H1 (cell line): ENCODE results near the gene MYO1G.

Source experiments
- ATF2 ChIP-seq: IDR thresholded peaks from 2 replicates; pipeline ENCODE4 v1.6.1; 2012; ENCODE audit warnings: low read length, inconsistent platforms
- CEBPB ChIP-seq: IDR thresholded peaks from 2 replicates; pipeline ENCODE4 v1.6.1; 2012; ENCODE audit warnings: low read depth, low read length
- CREB1 ChIP-seq: IDR thresholded peaks from 2 replicates; pipeline ENCODE4 v1.6.1; 2012; ENCODE audit warnings: inconsistent platforms
- EGR1 ChIP-seq: IDR thresholded peaks from 2 replicates; pipeline ENCODE4 v1.6.1; 2011; ENCODE audit warnings: low read depth, low read length, borderline replicate concordance
- EP300 ChIP-seq, 2 experiments: IDR thresholded peaks; 1 replicate in 1 of 2; 2 replicates in 1 of 2; pipeline ENCODE4 v1.6.1; 2011 to 2012; ENCODE audit warnings: low read depth in 2 of 2, low read length in 2 of 2, mild to moderate bottlenecking in 2 of 2, borderline replicate concordance in 1 of 2, inconsistent platforms in 1 of 2, moderate library complexity in 1 of 2
- EZH2 ChIP-seq: fragments of 200-600 bp; sonication (generic); IDR thresholded peaks from 2 replicates; pipeline ENCODE4 v1.7.1; 2012; ENCODE audit warnings: low read depth, mild to moderate bottlenecking, moderate library complexity, low read length, inconsistent platforms; ENCODE audit not compliant: severe bottlenecking
- JUND ChIP-seq: IDR thresholded peaks from 2 replicates; pipeline ENCODE4 v1.6.1; 2011; ENCODE audit warnings: mild to moderate bottlenecking, improper control_type of control experiment, low read length
- NANOG ChIP-seq: IDR thresholded peaks from 2 replicates; pipeline ENCODE4 v1.6.1; 2011; ENCODE audit warnings: low read length, low read depth, mild to moderate bottlenecking, inconsistent platforms; ENCODE audit not compliant: insufficient read depth, poor library complexity, severe bottlenecking
- PHF8 ChIP-seq: fragments of 200-600 bp; sonication (generic); conservative IDR thresholded peaks from 2 replicates; pipeline ENCODE4 v1.7.1; 2012; ENCODE audit warnings: low read depth, mild to moderate bottlenecking, inconsistent platforms, low read length, moderate library complexity
- POLR2A ChIP-seq, 2 experiments: IDR thresholded peaks; 1 replicate in 1 of 2; 2 replicates in 1 of 2; pipeline ENCODE4 v1.6.1; 2011; ENCODE audit warnings: low read depth in 2 of 2, low read length in 2 of 2, mild to moderate bottlenecking in 2 of 2; ENCODE audit errors: control extremely low read depth in 1 of 2
- RFX5 ChIP-seq: IDR thresholded peaks from 2 replicates; pipeline ENCODE4 v1.6.1; 2011; ENCODE audit warnings: low read depth, low read length, improper control_type of control experiment, borderline replicate concordance
- RNF2 ChIP-seq: fragments of 200-900, 300-1000 bp; sonication (generic); IDR thresholded peaks from 2 replicates; pipeline ENCODE4 v1.7.1; 2016; ENCODE audit warnings: borderline replicate concordance, low read depth, mild to moderate bottlenecking, antibody characterized with exemption, low read length; ENCODE audit not compliant: poor library complexity, severe bottlenecking; ENCODE audit errors: missing control alignments
- SRF ChIP-seq: IDR thresholded peaks from 2 replicates; pipeline ENCODE4 v1.6.1; 2011; ENCODE audit warnings: mild to moderate bottlenecking, low read depth, low read length, moderate library complexity
- TF ChIP-seq, protein P1 (sequence below), 3 experiments: IDR thresholded peaks; 1 replicate in 2 of 3; 2 replicates in 1 of 3; pipeline versions ENCODE4 v1.5.1 to v1.6.1; 2011; ENCODE audit warnings: low read length in 3 of 3, mild to moderate bottlenecking in 3 of 3, inconsistent platforms in 2 of 3, low read depth in 1 of 3, moderate library complexity in 1 of 3; ENCODE audit not compliant: insufficient read depth in 1 of 3; ENCODE audit errors: control extremely low read depth in 1 of 3

- TF ChIP-seq RFX5 (no peak), EGR1 (no peak), JUND (no peak), NANOG (no peak), ATF2 (no peak), EZH2 (no peak), SRF (no peak), CEBPB (no peak), EP300 (IDR thresholded peaks at IDR 0.05; ENCODE audit: borderline replicate concordance in 1 of 2, low read depth in 2 of 2, low read length in 2 of 2) (no peak), RNF2 (no peak), POLR2A (IDR thresholded peaks at IDR 0.05; ENCODE audit: control extremely low read depth in 1 of 2, low read depth in 2 of 2, low read length in 2 of 2) (no peak), CREB1 (no peak), PHF8 (no peak)
- TF ChIP-seq, protein P1, sequence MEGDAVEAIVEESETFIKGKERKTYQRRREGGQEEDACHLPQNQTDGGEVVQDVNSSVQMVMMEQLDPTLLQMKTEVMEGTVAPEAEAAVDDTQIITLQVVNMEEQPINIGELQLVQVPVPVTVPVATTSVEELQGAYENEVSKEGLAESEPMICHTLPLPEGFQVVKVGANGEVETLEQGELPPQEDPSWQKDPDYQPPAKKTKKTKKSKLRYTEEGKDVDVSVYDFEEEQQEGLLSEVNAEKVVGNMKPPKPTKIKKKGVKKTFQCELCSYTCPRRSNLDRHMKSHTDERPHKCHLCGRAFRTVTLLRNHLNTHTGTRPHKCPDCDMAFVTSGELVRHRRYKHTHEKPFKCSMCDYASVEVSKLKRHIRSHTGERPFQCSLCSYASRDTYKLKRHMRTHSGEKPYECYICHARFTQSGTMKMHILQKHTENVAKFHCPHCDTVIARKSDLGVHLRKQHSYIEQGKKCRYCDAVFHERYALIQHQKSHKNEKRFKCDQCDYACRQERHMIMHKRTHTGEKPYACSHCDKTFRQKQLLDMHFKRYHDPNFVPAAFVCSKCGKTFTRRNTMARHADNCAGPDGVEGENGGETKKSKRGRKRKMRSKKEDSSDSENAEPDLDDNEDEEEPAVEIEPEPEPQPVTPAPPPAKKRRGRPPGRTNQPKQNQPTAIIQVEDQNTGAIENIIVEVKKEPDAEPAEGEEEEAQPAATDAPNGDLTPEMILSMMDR (IDR thresholded peaks at IDR 0.05; ENCODE audit: control extremely low read depth in 1 of 3, insufficient read depth in 1 of 3, low read depth in 1 of 3, low read length in 3 of 3): no peak
Observed at GRCh38 chr7:44969701-44970522, 8.9 kb downstream of the MYO1G start.
